Keratinocyte (primary cell): ENCODE measurements around the gene ISYNA1.

Experiments
- CTCF ChIP-seq, 3 experiments: IDR thresholded peaks in 1 of 3; conservative IDR thresholded peaks in 1 of 3; optimal IDR thresholded peaks in 1 of 3; 2 replicates in 2 of 3; 3 replicates in 1 of 3; pipeline versions ENCODE3 to v1.5.1; 2011; ENCODE audit warnings: low read length in 3 of 3, mild to moderate bottlenecking in 3 of 3, moderate library complexity in 2 of 3, control low read depth in 1 of 3, inconsistent platforms in 1 of 3; ENCODE audit not compliant: insufficient read depth in 2 of 3; ENCODE audit errors: extremely low read depth in 1 of 3
- EZH2 ChIP-seq: IDR thresholded peaks from one replicate; pipeline ENCODE4 v1.6.1; 2012; ENCODE audit warnings: inconsistent platforms, mild to moderate bottlenecking, low read length, moderate library complexity

DNA sequence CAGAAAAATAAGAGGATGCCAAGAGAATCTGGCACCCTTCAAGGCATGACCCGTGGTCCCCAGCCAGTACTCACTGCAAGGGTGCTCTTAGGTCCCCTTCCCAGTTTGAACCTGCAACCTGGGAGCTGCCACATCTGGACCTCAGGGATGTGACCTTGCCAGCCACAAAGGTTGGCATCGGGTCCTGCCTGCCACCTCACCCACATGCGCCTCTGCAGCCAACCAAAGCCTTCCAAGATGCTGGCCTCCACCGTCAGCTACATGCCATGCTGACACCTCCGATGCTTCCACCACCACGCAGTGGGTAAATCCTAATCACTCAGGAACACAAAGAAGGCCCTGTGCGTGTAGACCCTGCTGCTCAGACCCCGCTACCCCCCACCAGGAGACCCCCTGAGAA is 48.8 kb upstream of the ISYNA1 start:
- TF ChIP-seq CTCF (optimal IDR thresholded peaks at IDR 0.05 in 1 of 3, IDR thresholded peaks at IDR 0.05 in 1 of 3, conservative IDR thresholded peaks at IDR 0.05 in 1 of 3; ENCODE audit: extremely low read depth in 1 of 3, insufficient read depth in 2 of 3, low read length in 3 of 3): no peak
- no peak for TF ChIP-seq EZH2
